ENCODE results near the gene WFDC13. TPM values are rescaled to one million over a fixed set of nuclear protein-coding genes. Genes with fewer than 3 reads are reported as not detected.

Gene WFDC13
- total RNA-seq, 1 donor from 2014 or later = not detected

GRCh38 chr20:45751721-45752120 lies 49.9 kb downstream of the WFDC13 start:
- no peak overlapping the region for H3K4me3 ChIP-seq
- intact Hi-C loops (cut with DNase I) = no loop called here
- TF ChIP-seq CTCF (IDR thresholded peaks at IDR 0.05) = no peak
- DNase-seq (no peak), ATAC-seq (no peak)
- no peak overlapping the region for H3K27ac ChIP-seq
- no peaks in the 10 kb centered on the region for H3K4me1 ChIP-seq
- H3K9me3 ChIP-seq = no peaks in the 10 kb centered on the region
- H3K36me3 ChIP-seq = no peaks in the 10 kb centered on the region
- no peaks in the 10 kb centered on the region for H3K27me3 ChIP-seq

- no peak for ATAC-seq
- Histone ChIP-seq H3K4me3 (no peak overlapping the region), H3K27ac (no peak overlapping the region), H3K27me3 (no peaks in the 10 kb centered on the region), H3K4me1 (no peaks in the 10 kb centered on the region), H3K9me3 (no peaks in the 10 kb centered on the region), H3K36me3 (no peaks in the 10 kb centered on the region)
- intact Hi-C loops (cut with DNase I) = no loop called here
- DNase-seq = no peak
- no peak for TF ChIP-seq CTCF (IDR thresholded peaks at IDR 0.05)
Observed at GRCh38 chr20:45752746-45753145, 50.9 kb downstream of the WFDC13 start.

- H3K4me3 ChIP-seq = no peak overlapping the region
- ATAC-seq = no peak
Observed at GRCh38 chr20:45758096-45758495, 56.3 kb downstream of the WFDC13 start.

More at GRCh38 chr20:45758096-45758495, 56.3 kb downstream of the WFDC13 start:
- Histone ChIP-seq H3K27ac (no peak overlapping the region), H3K27me3 (no peaks in the 10 kb centered on the region), H3K4me1 (no peaks in the 10 kb centered on the region), H3K9me3 (no peaks in the 10 kb centered on the region), H3K36me3 (no peaks in the 10 kb centered on the region)
- TF ChIP-seq CTCF (IDR thresholded peaks at IDR 0.05) = no peak
- intact Hi-C loops (cut with DNase I) = no loop called here
- no peak for DNase-seq

Small RNA genes lying within 50 kb of the gene (microRNA-seq; reads per million reads assigned to microRNA genes)
- gene MIR3617 (ENCODE audit: borderline microRNAs expressed) = 5.3 reads per million, percentile 29 among the genes with 10 or more reads in this experiment

Other genes with a start within 250 kb of the WFDC13 start
- gene WFDC2, start 232.3 kb upstream of the WFDC13 start, total RNA-seq = 113 TPM
- not detected for gene SPINT3, start 186.4 kb upstream of the WFDC13 start, total RNA-seq
- gene WFDC6, start 162.6 kb upstream of the WFDC13 start, total RNA-seq = not detected
- gene EPPIN, start 154.6 kb upstream of the WFDC13 start, total RNA-seq = not detected
- not detected for gene WFDC8, start 122.8 kb upstream of the WFDC13 start, total RNA-seq
- gene WFDC10A, start 72.3 kb upstream of the WFDC13 start, total RNA-seq = not detected
- not detected for gene WFDC9, start 70.8 kb upstream of the WFDC13 start, total RNA-seq
- gene WFDC11, start 31.8 kb upstream of the WFDC13 start, total RNA-seq = not detected
- not detected for gene WFDC10B, start 3.0 kb downstream of the WFDC13 start, total RNA-seq
- gene SPINT4, start 20.3 kb downstream of the WFDC13 start, total RNA-seq = not detected
- gene WFDC3, start 89.8 kb downstream of the WFDC13 start, total RNA-seq = 2.1 TPM
- 32.0 TPM for gene DNTTIP1, start 89.9 kb downstream of the WFDC13 start, total RNA-seq
- 1.4 TPM for gene UBE2C, start 110.6 kb downstream of the WFDC13 start, total RNA-seq
- gene TNNC2, start 125.3 kb downstream of the WFDC13 start, total RNA-seq = 0.61 TPM
- 23.4 TPM for gene SNX21, start 131.8 kb downstream of the WFDC13 start, total RNA-seq
- 23.5 TPM for gene ACOT8, start 155.4 kb downstream of the WFDC13 start, total RNA-seq
- 4.0 TPM for gene ZSWIM3, start 155.6 kb downstream of the WFDC13 start, total RNA-seq
- gene ZSWIM1, start 179.2 kb downstream of the WFDC13 start, total RNA-seq = 9.6 TPM
- gene SPATA25, start 185.6 kb downstream of the WFDC13 start, total RNA-seq = 1.3 TPM
- 2.8 TPM for gene NEURL2, start 189.2 kb downstream of the WFDC13 start, total RNA-seq
- gene CTSA, start 189.3 kb downstream of the WFDC13 start, total RNA-seq = 164 TPM
- gene PLTP, start 210.1 kb downstream of the WFDC13 start, total RNA-seq = 65.9 TPM
- gene PCIF1, start 232.6 kb downstream of the WFDC13 start, total RNA-seq = 43.1 TPM

Measured in upper lobe of right lung (tissue), 1 donor.